H9 (cell line): ENCODE results near the gene TRPM3. TPM values are rescaled to one million over a fixed set of nuclear protein-coding genes. Genes with fewer than 3 reads are reported as not detected.

Source experiments
- DNase-seq: peaks from one replicate; pipeline ENCODE4 v3.0.0-alpha.2; 2017
- H2AFZ ChIP-seq: one replicate; pipeline ENCODE4 v1.6.1; 2013; ENCODE audit warnings: mild to moderate bottlenecking, low read length, control low read depth, moderate library complexity
- H2AK5ac ChIP-seq: 2 replicates; pipeline ENCODE4 v1.6.1; 2013; ENCODE audit warnings: low read length, control low read depth, mixed read lengths; ENCODE audit not compliant: insufficient read length
- H2BK120ac ChIP-seq: one replicate; pipeline ENCODE4 v1.6.1; 2013; ENCODE audit warnings: low read depth, mild to moderate bottlenecking, low read length, control low read depth, inconsistent platforms; ENCODE audit not compliant: poor library complexity, severe bottlenecking
- H2BK12ac ChIP-seq: 2 replicates; pipeline ENCODE4 v1.6.1; 2013; ENCODE audit warnings: low read length, control low read depth, mixed read lengths, low read depth; ENCODE audit not compliant: insufficient read length
- H2BK15ac ChIP-seq: 2 replicates; pipeline ENCODE4 v1.6.1; 2013; ENCODE audit warnings: low read depth, low read length, control low read depth
- H2BK20ac ChIP-seq: one replicate; pipeline ENCODE4 v1.6.1; 2013; ENCODE audit warnings: low read depth, mild to moderate bottlenecking, low read length, control low read depth, inconsistent platforms; ENCODE audit not compliant: poor library complexity, severe bottlenecking
- H2BK5ac ChIP-seq: 2 replicates; pipeline ENCODE4 v1.6.1; 2013; ENCODE audit warnings: low read length, control low read depth, mixed read lengths; ENCODE audit not compliant: insufficient read length
- H3K14ac ChIP-seq: 2 replicates; pipeline ENCODE4 v1.6.1; 2013; ENCODE audit warnings: low read length, control low read depth; ENCODE audit not compliant: insufficient read depth
- H3K18ac ChIP-seq: 2 replicates; pipeline ENCODE4 v1.6.1; 2013; ENCODE audit warnings: low read depth, mild to moderate bottlenecking, mixed read lengths, low read length, control low read depth; ENCODE audit not compliant: insufficient read length
- H3K23ac ChIP-seq: 2 replicates; pipeline ENCODE4 v1.6.1; 2013; ENCODE audit warnings: low read length, control low read depth, mixed read lengths, low read depth; ENCODE audit not compliant: insufficient read length
- H3K23me2 ChIP-seq: 2 replicates; pipeline ENCODE4 v1.6.1; 2013; ENCODE audit warnings: low read depth, mild to moderate bottlenecking, mixed read lengths, low read length, control low read depth; ENCODE audit not compliant: insufficient read length, poor library complexity, severe bottlenecking
- H3K27ac ChIP-seq: 2 replicates; pipeline ENCODE4 v1.5.1; 2013; ENCODE audit warnings: low read length, control low read depth, mixed read lengths, low read depth; ENCODE audit not compliant: insufficient read length
- H3K27me3 ChIP-seq: 2 replicates; pipeline ENCODE4 v1.6.1; 2013; ENCODE audit warnings: low read length, control low read depth, inconsistent platforms; ENCODE audit not compliant: insufficient read depth
- H3K4ac ChIP-seq: 2 replicates; pipeline ENCODE4 v1.6.1; 2013; ENCODE audit warnings: low read depth, mild to moderate bottlenecking, control low read depth, inconsistent platforms, low read length, moderate library complexity
- H3K4me1 ChIP-seq: 2 replicates; pipeline ENCODE4 v1.6.1; 2013; ENCODE audit warnings: low read length, control low read depth, inconsistent platforms; ENCODE audit not compliant: insufficient read depth
- H3K4me2 ChIP-seq: 2 replicates; pipeline ENCODE4 v1.6.1; 2013; ENCODE audit warnings: low read length, control low read depth, mixed read lengths; ENCODE audit not compliant: insufficient read length, insufficient read depth
- H3K56ac ChIP-seq: 2 replicates; pipeline ENCODE4 v1.6.1; 2013; ENCODE audit warnings: low read depth, mild to moderate bottlenecking, mixed read lengths, low read length, control low read depth; ENCODE audit not compliant: insufficient read length
- H3K79me1 ChIP-seq: 2 replicates; pipeline ENCODE4 v1.6.1; 2013; ENCODE audit warnings: low read depth, mild to moderate bottlenecking, moderate library complexity, low read length, control low read depth, inconsistent platforms; ENCODE audit not compliant: insufficient read depth, poor library complexity, severe bottlenecking
- H3K79me2 ChIP-seq: 2 replicates; pipeline ENCODE4 v1.6.1; 2013; ENCODE audit warnings: low read length, control low read depth, inconsistent platforms; ENCODE audit not compliant: insufficient read depth
- H3K9ac ChIP-seq: 2 replicates; pipeline ENCODE4 v1.6.1; 2013; ENCODE audit warnings: low read length, control low read depth, mixed read lengths; ENCODE audit not compliant: insufficient read length; ENCODE audit errors: extremely low read depth
- H3K9me3 ChIP-seq: one replicate; pipeline ENCODE4 v1.6.1; 2013; ENCODE audit warnings: low read depth, low read length, inconsistent platforms; ENCODE audit not compliant: control insufficient read depth
- H3T11ph ChIP-seq: one replicate; pipeline ENCODE4 v1.6.1; 2013; ENCODE audit warnings: mild to moderate bottlenecking, low read length, control low read depth, inconsistent platforms
- H4K20me1 ChIP-seq: one replicate; pipeline ENCODE4 v1.6.1; 2013; ENCODE audit not compliant: control insufficient read depth, insufficient read length, insufficient read depth
- H4K5ac ChIP-seq: 2 replicates; pipeline ENCODE4 v1.6.1; 2013; ENCODE audit warnings: low read depth, mild to moderate bottlenecking, mixed read lengths, low read length, control low read depth; ENCODE audit not compliant: insufficient read length
- H4K8ac ChIP-seq: replicated peaks from 2 replicates; pipeline ENCODE4 v1.6.1; 2013; ENCODE audit warnings: low read length, control low read depth, mixed read lengths, low read depth; ENCODE audit not compliant: insufficient read length
- H4K91ac ChIP-seq: 2 replicates; pipeline ENCODE4 v1.6.1; 2013; ENCODE audit warnings: low read depth, mild to moderate bottlenecking, moderate library complexity, mixed read lengths, low read length, control low read depth; ENCODE audit not compliant: insufficient read length
- H3K27ac Mint-ChIP-seq, 3 experiments: 2 replicates in 2 of 3; 3 replicates in 1 of 3; pipeline ENCODE4 v1.8.0; 2020 to 2021; ENCODE audit warnings: mixed read lengths in 3 of 3, mild to moderate bottlenecking in 1 of 3, moderate library complexity in 1 of 3
- H3K27me3 Mint-ChIP-seq: 2 replicates; pipeline ENCODE4 v1.8.0; 2021; ENCODE audit warnings: low read depth, mild to moderate bottlenecking, moderate library complexity, mixed read lengths
- H3K36me3 Mint-ChIP-seq, 3 experiments: 2 replicates in 2 of 3; 3 replicates in 1 of 3; pipeline ENCODE4 v1.8.0; 2020 to 2021; ENCODE audit warnings: low read depth in 3 of 3, mixed read lengths in 3 of 3; ENCODE audit not compliant: insufficient read depth in 1 of 3
- H3K4me1 Mint-ChIP-seq, 2 experiments: 2 replicates each; pipeline ENCODE4 v1.8.0; 2020; ENCODE audit warnings: mixed read lengths in 2 of 2
- H3K4me3 Mint-ChIP-seq, 2 experiments: 2 replicates in 1 of 2; 3 replicates in 1 of 2; pipeline ENCODE4 v1.8.0; 2020 to 2021; ENCODE audit warnings: mild to moderate bottlenecking in 2 of 2, mixed read lengths in 2 of 2, moderate library complexity in 1 of 2
- H3K9me3 Mint-ChIP-seq, 2 experiments: 2 replicates in 1 of 2; 3 replicates in 1 of 2; pipeline ENCODE4 v1.8.0; 2020; ENCODE audit warnings: mild to moderate bottlenecking in 2 of 2, mixed read lengths in 2 of 2, moderate library complexity in 1 of 2
- CTCF ChIP-seq: fragments of 200-600 bp; sonication (generic); conservative IDR thresholded peaks from 3 replicates; pipeline ENCODE4 v1.8.0; 2021; ENCODE audit warnings: antibody characterized with exemption, mild to moderate bottlenecking
- WGBS: extraction: QIAGEN DNeasy Blood & Tissue Kit; methylation state at CpG from one replicate; pipeline ENCODE4 v1.1.7; 2013; ENCODE audit warnings: missing lambda C conversion rate, low lambda C conversion rate, mixed read lengths; ENCODE audit not compliant: insufficient read length; ENCODE audit errors: extremely low coverage; 5-methylcytosine and 5-hydroxymethylcytosine counted together
- total RNA-seq: library from RNA; stranded (reverse); gene quantifications from 2 replicates; pipeline ENCODE4 v1.2.1, GENCODE V29; 2021

TRPM3 gene
- total RNA-seq, 1 experiment from 2014 or later: 10.3 TPM

GRCh38 chr9:70963554-70963953 lies 157.9 kb downstream of the TRPM3 start:
- Histone ChIP-seq H2BK15ac (no peak overlapping the region), H4K91ac (no peak overlapping the region), H2BK120ac (no peak overlapping the region), H3K79me1 (no peaks in the 10 kb centered on the region), H3K27me3 (no peaks in the 10 kb centered on the region), H3K79me2 (no peaks in the 10 kb centered on the region), H3K56ac (no peak overlapping the region), H3K27ac (no peak overlapping the region), H3K23ac (no peak overlapping the region), H2BK12ac (no peak overlapping the region), H2AK5ac (no peak overlapping the region), H3K4me2 (no peak overlapping the region), H3K9me3 (no peaks in the 10 kb centered on the region), H4K5ac (no peak overlapping the region), H2BK20ac (no peak overlapping the region), H2AFZ (no peak overlapping the region), H3K9ac (no peak overlapping the region), H4K8ac (no peak overlapping the region), H3K18ac (no peak overlapping the region), H3K4me1 (no peaks in the 10 kb centered on the region), H3K14ac (no peak overlapping the region), H3K4ac (no peak overlapping the region), H3K23me2 (no peaks in the 10 kb centered on the region), H2BK5ac (no peak overlapping the region), H4K20me1 (no peaks in the 10 kb centered on the region), H3T11ph (no peak overlapping the region)
- no peak for DNase-seq
- no peak overlapping the region for H3K27ac Mint-ChIP-seq
- peaks cover 8 to 10% of the 10 kb centered on the region in 2 experiments for H3K4me1 Mint-ChIP-seq
- no peak for TF ChIP-seq CTCF
- H3K36me3 Mint-ChIP-seq: no peaks in the 10 kb centered on the region; a peak in 1 of 7 replicates
- H3K9me3 Mint-ChIP-seq: no peaks in the 10 kb centered on the region
- no peaks in the 10 kb centered on the region for H3K27me3 Mint-ChIP-seq
- H3K4me3 Mint-ChIP-seq: no peak overlapping the region
- no CpG with 5 or more reads among the region's 3 CpGs for WGBS
